Lower lobe of right lung (tissue), 2 donors: ENCODE results near the gene ACBD6. TPM values are rescaled to one million over a fixed set of nuclear protein-coding genes. Genes with fewer than 3 reads are reported as not detected.

ENCODE experiments used
- ATAC-seq, 2 donors: fragments of 200-7000 bp; cut with Tn5 transposase; one replicate each; pipeline ENCODE4 v1.9.1; 2020 to 2022; ENCODE audit warnings: mild to moderate bottlenecking in 2 of 2, moderate library complexity in 2 of 2
- DNase-seq: peaks from one replicate; pipeline ENCODE4 v3.0.0-alpha.2; 2020
- H3K27ac ChIP-seq: fragments of 200-600 bp; one replicate; pipeline ENCODE4 v1.8.0; 2022
- H3K27me3 ChIP-seq: fragments of 200-600 bp; one replicate; pipeline ENCODE4 v1.8.0; 2022; ENCODE audit warnings: low read depth
- H3K36me3 ChIP-seq: fragments of 200-600 bp; one replicate; pipeline ENCODE4 v1.8.0; 2022; ENCODE audit warnings: mild to moderate bottlenecking
- H3K4me1 ChIP-seq: fragments of 200-600 bp; one replicate; pipeline ENCODE4 v1.8.0; 2022
- H3K4me3 ChIP-seq: fragments of 200-600 bp; one replicate; pipeline ENCODE4 v1.8.0; 2022; ENCODE audit warnings: mild to moderate bottlenecking
- H3K9me3 ChIP-seq: fragments of 200-600 bp; one replicate; pipeline ENCODE4 v1.8.0; 2022
- CTCF ChIP-seq: fragments of 200-600 bp; IDR thresholded peaks from one replicate; pipeline ENCODE4 v1.8.0; 2022; ENCODE audit warnings: antibody characterized with exemption, mild to moderate bottlenecking
- intact Hi-C: fragments of 100-400 bp; cut with DNase I; formaldehyde crosslinking; loops from one replicate; pipeline ENCODE4 v1.11.0; 2022
- microRNA-seq: library from miRNA; unstranded; fragments of <30 nt; microRNA quantifications from one replicate; pipeline ENCODE4 v1.2.0, GENCODE V29; 2020; ENCODE audit warnings: borderline number of aligned reads
- total RNA-seq: library from RNA; stranded (reverse); fragmentation: NEBNext Ultra II Directional; extraction: Animal tissue kit (Norgen Biotek cat#: 25700); gene quantifications from one replicate; pipeline ENCODE4 v1.2.1, GENCODE V29; 2021
- donor health status: DM: no; HTN: yes; CAD: no; lungs with severe emphysema.

Gene ACBD6
- total RNA-seq, 1 donor from 2014 or later = 37.4 TPM

GRCh38 chr1:180239145-180240096 lies 263.0 kb downstream of the ACBD6 start:
- intact Hi-C loops = no loop called here
- no peak for ATAC-seq
- peak; percentile 21 for DNase-seq
- Histone ChIP-seq H3K9me3 (no peaks in the 10 kb centered on the region), H3K4me1 (peaks cover 17% of the 10 kb centered on the region), H3K36me3 (no peaks in the 10 kb centered on the region), H3K27me3 (peaks cover 98% of the 10 kb centered on the region), H3K27ac (no peak overlapping the region), H3K4me3 (no peak overlapping the region)
- no peak for TF ChIP-seq CTCF

- no peak for TF ChIP-seq CTCF
Measured at GRCh38 chr1:180238675-180239074, 263.7 kb downstream of the ACBD6 start.

More at GRCh38 chr1:180238675-180239074, 263.7 kb downstream of the ACBD6 start:
- Histone ChIP-seq H3K9me3 (no peaks in the 10 kb centered on the region), H3K27ac (no peak overlapping the region), H3K4me3 (no peak overlapping the region), H3K4me1 (peaks cover 23% of the 10 kb centered on the region), H3K36me3 (no peaks in the 10 kb centered on the region), H3K27me3 (peaks cover 98% of the 10 kb centered on the region)
- ATAC-seq (no peak), DNase-seq (no peak)
- intact Hi-C loops = no loop called here

Small RNAs within 50 kb of the gene (microRNA-seq; reads per million reads assigned to microRNA genes)
- not detected for gene MIR3121

Other genes starting within 250 kb of the ACBD6 start
- not detected for gene OVAAL, start 56.4 kb upstream of the ACBD6 start, total RNA-seq
- 21.1 TPM for gene XPR1, start 129.4 kb upstream of the ACBD6 start, total RNA-seq